ENCODE results near the gene CYP27C1.
"Not testable (repeated sequence)": the region's sequence is repeated elsewhere in the genome, so short reads cannot be mapped to it uniquely, and the experiment has no call there.

Gene CYP27C1, protein sequence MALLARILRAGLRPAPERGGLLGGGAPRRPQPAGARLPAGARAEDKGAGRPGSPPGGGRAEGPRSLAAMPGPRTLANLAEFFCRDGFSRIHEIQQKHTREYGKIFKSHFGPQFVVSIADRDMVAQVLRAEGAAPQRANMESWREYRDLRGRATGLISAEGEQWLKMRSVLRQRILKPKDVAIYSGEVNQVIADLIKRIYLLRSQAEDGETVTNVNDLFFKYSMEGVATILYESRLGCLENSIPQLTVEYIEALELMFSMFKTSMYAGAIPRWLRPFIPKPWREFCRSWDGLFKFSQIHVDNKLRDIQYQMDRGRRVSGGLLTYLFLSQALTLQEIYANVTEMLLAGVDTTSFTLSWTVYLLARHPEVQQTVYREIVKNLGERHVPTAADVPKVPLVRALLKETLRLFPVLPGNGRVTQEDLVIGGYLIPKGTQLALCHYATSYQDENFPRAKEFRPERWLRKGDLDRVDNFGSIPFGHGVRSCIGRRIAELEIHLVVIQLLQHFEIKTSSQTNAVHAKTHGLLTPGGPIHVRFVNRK

DNA sequence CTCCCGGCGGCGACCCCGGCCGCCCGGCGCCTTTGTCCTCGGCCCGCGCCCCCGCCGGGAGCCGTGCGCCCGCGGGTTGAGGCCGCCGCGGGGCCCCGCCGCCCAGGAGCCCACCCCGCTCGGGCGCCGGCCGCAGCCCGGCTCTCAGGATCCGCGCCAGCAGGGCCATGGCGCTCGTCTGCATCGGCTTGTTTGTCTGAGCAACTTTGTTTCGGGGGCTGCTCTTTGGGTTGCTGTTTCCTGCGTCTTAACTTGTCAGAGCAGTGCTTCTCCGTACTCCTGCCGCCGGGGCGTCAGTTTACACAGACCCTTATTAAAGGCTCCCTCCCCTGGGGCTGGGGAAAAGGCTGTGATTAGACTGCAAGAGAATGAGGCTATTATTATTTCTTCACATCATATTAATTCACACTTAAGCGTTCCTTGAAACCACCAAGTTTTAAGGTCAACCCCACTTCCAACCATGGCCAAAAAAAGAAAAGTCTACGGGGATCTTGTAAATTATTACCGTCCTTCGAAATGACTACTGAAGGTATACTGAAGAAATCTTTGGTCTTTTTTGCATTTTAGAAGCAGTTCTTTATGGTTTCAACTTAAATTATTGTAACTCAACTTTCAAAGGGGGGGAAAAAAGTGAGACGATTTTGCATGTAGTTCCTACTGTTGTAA lies at the start of gene CYP27C1:
Gene CYP27C1, minus strand, starts transcription at position 198 of the 666 bp plus-strand sequence. Its CDS starts 29 bp downstream, at position 169.
- no peak for DNase-seq

DNA sequence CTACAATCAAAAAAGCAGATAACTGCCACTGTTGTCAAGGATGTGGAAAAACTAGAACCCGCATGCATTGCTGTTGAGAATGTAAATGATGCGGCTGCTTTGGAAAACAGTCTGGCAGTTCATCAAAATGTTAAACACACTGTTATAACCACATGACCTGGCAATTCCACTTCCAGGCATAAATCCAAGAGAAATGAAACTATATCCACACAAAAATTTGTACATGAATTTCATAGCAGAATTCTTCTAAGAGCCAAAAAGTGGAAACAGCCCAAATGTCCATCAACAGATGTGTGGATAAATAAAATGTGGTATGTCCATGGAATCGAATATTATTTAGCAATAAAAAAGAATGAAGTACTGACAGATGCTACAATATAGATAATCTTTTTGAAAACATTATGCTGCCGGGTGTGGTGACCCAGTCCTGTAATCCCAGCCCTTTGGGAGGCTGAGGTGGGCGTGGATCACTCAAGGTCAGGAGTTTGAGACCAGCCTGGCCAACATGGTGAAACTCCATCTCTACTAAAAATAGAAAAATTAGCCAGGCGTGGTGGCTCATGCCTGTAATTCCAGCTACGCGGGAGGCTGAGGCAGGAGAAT lies 41.8 kb upstream of the CYP27C1 start:
- no peak for DNase-seq

DNA sequence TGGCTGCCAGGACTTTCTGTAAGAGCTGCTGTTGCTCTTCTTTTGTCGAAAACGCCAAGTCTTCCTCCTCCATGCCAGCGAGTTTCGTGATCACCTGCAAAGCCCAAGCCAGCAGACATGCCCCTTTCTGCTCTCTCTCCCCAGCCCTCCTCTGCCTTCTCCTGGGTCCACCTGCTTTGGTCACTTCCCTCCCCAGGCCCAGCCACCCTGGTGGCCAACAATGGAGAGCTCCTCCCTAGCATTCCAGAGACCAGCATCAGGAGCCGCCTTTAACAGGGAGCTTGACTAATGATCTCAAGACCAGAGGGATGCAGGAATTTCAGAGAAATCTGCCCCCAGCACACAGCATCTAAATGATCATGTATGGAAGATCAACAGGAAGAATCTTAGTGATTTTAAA lies 39.3 kb upstream of the CYP27C1 start:
- no peak for DNase-seq

DNA sequence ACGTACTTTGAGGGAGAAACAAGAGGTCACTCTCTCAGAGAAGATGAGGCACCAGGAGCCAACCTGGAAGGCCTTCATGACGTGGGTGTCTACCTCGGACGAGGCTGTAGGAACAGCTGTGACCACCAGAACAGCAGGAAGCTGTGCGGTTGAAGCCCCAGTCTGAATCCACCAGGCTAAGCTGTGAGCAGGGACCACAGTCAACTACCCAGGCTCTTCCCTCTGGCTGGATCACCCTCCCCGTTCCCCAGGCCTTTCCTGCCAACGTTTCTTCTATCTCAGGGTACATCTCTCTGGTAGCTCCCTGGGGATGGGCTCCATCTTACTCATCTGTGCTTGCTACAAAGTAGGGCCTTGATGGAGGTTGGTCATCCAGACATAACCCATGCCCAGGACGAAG lies 36.8 kb upstream of the CYP27C1 start:
- DNase-seq: no peak

DNA sequence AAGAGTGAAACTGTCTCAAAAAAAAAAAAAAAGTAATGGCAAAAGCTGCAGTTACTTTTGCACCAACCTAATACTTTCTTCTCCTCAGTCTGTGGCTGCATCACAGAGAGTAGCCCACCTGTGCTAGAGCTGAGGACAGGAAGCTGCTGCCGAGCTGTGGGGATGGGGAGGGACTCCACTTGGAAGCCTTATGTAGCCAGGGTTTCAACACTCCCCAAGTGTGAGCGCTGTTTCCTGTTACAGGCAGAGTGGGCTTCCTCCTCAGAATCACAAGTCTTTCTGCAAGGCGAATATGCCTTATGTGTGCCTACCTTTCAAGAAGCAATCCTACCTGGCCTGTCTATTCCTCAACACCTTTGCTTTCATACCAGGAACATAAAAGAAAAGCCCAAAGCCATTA lies 36.3 kb upstream of the CYP27C1 start:
- no peak for DNase-seq

DNA sequence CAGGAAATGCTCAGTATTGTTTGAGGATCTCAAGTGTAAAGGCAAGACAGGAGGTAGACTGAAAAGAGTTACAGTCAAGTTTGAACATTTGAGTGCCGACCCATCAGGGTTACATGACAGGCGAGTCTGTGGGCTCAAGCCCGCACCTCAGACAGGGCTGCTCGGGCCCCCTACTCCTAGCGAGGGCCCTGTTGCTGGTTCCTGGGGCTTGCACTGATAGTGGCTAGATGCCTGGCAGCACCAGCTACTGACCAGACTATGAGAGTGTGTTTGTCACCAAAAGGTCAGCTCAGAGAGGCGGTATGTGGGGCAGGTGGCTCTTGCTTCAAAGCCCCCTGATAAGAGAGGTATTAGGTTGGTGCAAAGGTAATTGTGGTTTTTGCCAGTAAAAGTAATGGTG lies 35.6 kb upstream of the CYP27C1 start:
- no peak for DNase-seq

DNA sequence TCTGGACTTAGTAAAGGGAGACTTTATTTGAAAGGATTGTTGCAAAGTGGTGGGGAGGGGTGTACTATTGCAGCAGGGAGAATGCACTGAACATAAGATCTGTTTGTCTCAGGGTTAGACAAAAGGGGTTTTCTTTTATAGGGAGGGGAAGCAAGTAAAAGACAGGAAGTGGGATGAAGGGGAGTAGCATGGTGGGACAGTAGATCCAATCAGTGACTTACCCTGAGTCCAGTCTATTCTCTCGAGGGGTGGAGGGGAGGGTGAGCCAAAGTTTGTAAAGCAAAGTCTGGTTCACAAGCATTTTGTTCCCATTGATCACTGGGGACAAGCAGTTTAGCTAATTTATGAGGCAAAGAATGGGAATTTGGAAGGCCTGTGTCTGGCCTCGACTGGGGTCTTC lies 35.0 kb upstream of the CYP27C1 start:
- DNase-seq: no peak

DNA sequence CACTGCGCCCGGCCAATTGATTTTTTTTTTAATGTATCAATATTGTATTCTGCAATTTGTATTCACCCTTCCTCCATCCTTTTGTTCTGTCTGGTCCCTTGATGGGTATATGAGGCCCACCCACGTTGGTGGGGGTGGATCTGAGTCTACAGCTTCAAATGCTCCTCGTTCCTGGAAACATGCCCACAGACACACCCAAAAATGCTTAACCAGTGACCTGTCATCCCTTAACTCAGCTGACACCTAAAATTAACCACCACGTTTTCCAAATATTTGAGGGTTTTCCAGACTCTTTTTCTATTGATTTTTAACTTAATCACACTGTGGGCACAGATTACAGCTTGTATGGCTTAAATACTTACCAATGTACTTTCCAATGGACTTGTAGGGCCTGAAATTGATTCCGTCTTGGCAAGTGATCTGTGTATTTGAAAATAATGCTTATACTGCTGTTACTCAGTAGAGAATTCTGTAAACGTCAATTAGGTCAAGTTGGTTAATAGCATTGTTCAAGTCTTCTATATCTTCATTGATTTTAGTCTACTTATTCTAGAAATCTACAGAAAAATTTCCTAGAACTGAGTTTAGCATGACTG lies 34.4 kb upstream of the CYP27C1 start:
- DNase-seq: no peak

DNA sequence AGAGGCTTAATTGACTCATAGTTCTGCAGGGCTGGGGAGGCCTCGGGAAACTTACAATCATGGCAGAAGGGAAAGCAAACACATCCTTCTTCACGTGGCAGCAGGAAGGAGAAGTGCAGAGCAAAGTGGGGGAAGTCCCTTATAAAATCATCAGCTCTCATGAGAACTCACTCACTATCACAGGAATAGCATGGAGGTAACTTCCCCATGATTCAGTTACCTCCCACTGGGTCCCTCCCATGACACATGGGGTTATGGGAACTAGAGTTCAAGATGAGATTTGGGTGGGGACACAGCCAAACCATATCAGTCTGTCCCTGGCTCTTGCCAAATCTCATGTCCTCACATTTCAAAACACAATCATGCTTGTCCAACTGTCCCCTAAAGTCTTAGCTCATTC lies 21.1 kb upstream of the CYP27C1 start:
- DNase-seq: not testable (repeated sequence)

DNA sequence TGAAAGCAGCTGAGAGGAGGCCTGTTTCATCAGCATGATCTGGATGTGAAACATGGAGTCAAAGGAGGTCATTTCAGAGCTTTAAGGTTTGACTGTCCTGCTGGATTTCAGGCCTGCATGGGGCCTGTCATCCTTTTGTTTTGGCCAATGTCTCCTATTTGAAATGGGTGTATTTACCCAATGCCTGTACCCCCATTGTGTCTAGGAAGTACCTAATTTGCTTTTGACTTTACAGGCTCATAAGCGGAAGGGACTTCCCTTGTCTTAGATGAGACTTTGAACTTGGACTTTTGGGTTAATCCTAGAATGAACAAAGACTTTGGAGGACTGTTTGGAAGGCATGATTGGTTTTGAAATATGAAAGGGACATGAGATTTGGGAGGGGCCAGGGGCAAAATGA lies 19.3 kb upstream of the CYP27C1 start:
- no peak for DNase-seq

DNA sequence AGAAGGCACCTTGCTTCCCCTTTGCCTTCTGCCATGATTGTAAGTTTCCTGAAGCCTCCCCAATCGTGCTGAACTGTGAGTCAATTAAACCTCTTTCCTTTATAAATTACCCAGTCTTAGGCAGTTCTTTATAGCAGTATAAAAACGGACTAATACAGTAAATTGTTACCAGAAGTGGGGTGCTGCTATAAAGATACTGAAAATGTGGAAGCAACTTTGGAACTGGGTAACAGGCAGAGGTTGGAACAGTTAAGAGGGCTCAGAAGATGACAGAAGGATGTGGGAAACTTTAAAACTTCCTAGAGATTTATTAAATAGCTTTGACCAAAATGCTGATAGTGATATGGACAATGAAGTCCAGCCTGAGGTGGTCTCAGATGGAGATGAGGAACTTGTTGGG lies 17.7 kb upstream of the CYP27C1 start:
- DNase-seq: not testable (repeated sequence)

DNA sequence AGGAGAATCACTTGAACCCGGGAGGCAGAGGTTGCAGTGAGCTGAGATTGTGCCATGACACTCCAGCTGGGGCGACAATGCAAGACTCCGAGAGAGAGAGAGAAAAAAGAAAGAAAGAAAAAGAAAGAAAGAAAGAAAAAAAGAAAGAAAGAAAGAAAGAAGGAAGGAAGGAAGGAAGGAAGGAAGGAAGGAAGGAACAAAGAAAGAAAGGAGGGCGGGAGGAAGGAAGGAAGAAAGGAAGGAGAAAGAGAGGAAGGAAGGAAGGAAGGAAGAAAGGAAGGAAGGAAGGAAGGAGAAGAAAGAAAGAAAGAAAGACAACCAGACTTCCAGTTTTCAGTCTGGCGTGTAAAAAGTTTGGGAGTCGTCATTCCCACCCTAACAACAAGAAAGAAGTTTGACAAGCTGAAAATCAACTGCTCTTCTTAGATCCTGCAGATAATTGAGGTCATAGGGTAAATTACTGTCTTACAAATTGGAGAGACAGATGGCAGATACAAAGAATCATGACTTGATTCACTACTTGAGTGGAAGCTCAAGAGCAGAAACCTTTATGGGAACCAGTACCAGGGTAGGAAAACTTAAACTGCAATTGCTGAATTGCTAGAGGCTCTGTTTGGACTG lies 15.1 kb upstream of the CYP27C1 start:
- DNase-seq: no peak

DNA sequence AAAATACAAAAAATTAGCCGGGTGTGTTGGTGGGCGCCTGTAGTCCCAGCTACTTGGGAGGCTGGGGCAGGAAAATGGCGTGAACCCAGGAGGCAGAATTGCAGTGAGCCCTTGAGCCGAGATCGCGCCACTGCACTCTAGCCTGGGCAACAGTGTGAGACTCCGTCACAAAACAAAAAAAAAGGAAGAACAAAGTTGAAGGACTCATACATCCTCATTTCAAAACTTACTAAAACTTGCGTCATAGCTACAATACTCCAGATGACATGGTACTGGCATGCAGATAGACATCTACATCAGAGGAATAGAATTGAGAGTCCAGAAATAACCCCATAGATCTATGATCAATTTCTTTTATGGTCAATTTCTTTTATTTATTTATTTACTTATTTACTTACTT lies 13.6 kb upstream of the CYP27C1 start:
- no peak for DNase-seq

DNA sequence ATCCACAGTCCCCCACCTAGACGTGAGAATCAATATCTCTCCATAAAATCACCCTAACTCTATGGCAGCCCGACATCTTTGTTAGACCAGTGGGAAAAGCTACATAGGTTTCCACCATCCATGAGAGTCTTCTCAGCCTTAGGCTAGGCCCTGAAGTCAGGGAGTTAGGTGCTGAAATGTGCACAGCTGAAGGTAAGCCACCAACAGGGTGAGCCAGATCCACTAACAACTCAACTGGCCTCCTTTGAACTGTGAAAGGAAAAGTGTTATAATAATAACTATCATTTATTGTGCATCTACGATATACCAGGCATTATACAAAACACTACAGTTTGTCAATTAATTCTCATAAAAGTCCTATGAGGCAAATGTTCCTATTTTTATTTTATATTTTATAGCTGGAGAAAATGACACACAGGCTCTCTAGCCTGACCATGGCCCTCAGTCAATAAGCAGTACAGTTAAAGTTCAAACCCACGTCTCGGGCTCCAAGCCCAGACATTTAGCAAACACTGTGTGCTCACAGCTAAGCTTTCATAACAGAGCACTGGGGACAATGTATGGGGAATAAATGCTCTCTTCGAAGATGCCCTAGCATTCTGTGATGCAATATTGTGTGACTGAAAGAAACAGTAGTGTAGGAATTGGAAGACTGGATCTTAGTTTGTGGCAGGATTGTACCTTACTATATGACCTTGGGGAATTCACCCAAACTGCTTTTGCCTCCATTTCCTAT lies 11.2 kb upstream of the CYP27C1 start:
- DNase-seq: no peak

DNA sequence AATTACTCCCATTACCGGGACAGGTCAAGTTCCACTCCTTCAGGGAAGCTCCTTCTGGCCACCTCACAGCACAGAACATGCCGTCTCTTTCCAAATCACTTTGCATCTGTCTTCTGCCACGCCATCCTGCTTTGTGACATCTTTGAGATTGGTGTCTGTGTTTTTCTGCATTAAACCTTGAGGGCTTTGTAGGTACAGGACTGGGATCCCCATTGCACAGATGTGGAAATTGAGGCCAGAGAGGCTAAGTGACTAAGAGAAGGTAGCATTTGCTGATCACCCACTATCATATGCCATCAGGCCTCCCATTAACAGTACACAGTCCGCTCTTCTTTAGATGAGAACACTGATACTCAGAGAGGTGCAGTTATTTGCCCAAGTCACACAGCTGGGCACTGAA lies 9.5 kb upstream of the CYP27C1 start:
- DNase-seq: no peak

DNA sequence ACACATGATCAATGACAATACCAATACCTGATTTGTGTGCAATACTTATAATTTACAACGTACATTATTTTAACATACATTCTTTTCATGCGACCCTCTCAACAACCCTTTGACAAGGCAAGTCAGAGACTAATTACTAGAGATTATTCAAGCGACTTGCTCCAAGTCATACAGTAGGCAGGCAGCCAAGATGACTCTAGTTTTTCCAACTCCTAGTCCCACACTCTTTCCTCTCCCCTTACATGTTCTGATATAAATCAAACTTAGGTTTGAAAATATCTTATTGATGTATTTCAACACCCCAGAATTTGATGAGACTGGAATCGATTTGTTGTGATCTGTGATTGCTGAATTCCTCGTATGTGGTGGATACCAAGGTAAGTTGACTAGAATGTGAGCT lies 8.0 kb upstream of the CYP27C1 start:
- DNase-seq: no peak

DNA sequence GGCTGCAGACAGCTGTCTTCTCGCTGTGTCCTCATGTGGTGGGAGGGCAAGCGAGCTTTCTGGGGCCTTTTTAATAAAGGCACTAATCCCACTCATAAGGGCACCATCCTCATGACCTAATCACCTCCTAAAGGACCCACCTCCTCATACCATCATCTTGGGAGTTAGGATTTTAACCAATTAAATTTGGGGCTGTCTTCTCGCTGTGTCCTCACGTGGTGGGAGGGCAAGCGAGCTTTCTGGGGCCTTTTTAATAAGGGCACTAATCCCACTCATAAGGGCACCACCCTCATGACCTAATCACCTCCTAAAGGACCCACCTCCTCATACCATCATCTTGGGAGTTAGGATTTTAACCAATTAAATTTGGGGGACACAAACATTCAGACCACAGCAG lies 7.2 kb upstream of the CYP27C1 start:
- DNase-seq: not testable (repeated sequence)

DNA sequence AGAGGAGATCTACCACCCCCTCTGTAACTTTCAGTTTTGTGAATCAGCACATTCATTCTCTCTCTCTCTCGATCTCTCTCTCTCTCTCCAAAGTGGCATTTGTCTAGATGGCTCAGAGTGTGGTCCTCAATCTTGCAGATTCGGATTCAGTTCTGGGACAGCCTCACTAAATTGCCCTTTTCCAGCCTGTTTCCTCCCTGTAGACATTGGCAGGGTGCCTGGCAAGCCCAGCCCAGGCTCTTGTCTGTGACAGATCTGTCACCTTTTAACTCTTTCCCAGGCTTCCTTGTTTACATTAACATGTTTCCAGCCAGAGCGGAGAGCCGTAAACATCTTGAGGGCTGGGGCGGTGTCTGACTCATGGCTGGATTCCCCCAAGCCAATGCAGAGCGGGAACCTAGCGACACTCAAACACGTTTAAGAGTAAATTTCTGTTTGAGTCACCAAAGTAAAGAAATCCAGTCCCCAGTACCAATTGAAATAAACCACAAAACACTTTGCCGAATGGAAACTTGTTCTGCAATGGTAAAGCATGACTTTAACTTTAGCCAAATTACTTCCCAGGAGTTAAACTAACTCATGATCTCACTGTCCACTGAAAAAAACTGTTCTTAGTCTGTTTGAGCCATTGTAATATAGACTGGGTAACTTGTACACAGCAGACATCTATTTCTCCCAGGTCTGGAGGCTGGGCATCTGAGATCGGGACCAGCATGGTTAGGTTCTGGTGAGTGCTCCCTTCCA lies 6.6 kb upstream of the CYP27C1 start:
- DNase-seq: no peak

DNA sequence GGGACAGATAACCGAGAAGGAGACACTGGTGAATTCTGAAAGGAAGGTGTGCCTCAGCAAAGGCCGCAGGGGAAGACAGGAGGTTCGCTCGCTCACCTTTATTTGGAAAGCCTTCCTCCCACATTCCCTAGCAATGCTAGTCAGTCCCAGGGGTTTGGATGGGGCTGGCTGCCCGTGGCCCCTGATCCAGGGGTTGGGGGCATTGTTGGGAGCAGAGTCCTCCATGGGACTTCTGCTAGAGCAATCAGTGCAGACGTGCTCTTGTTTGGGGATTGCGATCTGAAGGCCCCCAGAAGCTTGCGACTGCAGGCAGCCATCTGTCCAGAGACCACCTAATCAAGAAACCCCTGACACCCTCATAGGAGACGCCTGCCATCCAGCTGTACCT lies 6.0 kb upstream of the CYP27C1 start:
- no peak for DNase-seq

DNA sequence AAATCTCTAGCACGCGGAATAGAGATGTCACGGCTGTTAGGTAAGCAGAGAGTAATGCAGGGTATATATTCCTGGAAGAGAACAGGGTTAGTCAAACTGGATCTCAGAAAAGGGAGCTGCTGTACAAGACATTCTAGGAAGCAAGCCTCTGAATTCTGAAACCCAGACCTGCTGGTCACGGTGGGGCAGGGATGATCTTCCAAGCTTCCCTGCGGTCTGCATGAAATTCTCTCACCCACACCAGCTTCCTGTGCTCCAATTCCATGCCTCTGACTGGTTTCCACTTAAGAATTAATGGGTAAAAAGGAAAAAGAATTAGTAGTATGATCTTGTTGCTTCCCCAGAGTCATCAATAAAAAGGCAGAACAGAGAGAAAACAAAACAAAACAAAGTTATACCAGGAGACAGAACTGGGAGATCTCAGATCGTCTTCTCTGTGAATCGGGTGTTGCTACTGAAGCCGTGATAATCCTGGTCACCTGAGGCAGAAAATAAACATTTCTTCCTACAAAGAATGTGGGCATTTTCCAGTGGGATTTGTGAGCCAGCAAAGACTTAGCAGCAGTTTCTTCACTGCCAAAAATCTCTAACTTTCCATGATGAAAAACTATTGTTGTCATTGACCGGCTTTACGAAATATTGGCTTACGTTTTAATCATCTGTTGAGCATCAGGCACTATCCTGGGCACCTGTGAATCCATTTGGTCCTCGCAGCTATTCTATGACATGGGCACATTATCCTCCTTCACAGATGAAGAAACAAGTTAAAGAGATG lies 5.3 kb upstream of the CYP27C1 start:
- no peak for DNase-seq

DNA sequence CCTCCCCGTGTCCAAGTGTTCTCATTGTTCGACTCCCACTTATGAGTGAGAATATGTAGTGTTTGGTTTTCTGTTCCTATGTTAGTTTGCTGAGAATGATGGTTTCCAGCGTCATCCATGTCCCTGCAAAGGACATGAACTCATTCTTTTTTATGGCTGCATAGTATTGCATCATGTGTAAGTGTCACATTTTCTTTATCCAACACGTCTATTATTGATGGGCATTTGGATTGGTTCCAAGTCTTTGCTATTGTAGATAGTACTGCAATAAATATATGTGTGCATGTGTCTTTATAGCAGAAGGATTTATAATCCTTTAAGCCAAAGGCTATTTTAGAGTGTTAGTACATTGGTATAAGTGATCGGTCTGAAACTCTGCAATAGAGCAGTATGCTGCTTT lies 4.0 kb upstream of the CYP27C1 start:
- DNase-seq: not testable (repeated sequence)
